Activated naive CD4-positive, alpha-beta T cell treated with anti-CD3 and anti-CD28 coated beads, Interleukin-2, amount 50 U/mL, for 24 hours (primary cell): ENCODE data around the gene SBDS.

Experiments used
- H3K27ac Mint-ChIP-seq: one replicate; pipeline ENCODE4 v1.8.0; 2021; ENCODE audit warnings: mild to moderate bottlenecking, mixed read lengths
- H3K27me3 Mint-ChIP-seq: one replicate; pipeline ENCODE4 v1.8.0; 2021; ENCODE audit warnings: mixed read lengths
- H3K36me3 Mint-ChIP-seq: one replicate; pipeline ENCODE4 v1.8.0; 2021; ENCODE audit warnings: mixed read lengths
- H3K4me1 Mint-ChIP-seq: one replicate; pipeline ENCODE4 v1.8.0; 2021; ENCODE audit warnings: mixed read lengths
- H3K4me3 Mint-ChIP-seq: one replicate; pipeline ENCODE4 v1.8.0; 2021; ENCODE audit warnings: mild to moderate bottlenecking, mixed read lengths
- H3K9me3 Mint-ChIP-seq: one replicate; pipeline ENCODE4 v1.8.0; 2021; ENCODE audit warnings: mixed read lengths

The SBDS gene

DNA sequence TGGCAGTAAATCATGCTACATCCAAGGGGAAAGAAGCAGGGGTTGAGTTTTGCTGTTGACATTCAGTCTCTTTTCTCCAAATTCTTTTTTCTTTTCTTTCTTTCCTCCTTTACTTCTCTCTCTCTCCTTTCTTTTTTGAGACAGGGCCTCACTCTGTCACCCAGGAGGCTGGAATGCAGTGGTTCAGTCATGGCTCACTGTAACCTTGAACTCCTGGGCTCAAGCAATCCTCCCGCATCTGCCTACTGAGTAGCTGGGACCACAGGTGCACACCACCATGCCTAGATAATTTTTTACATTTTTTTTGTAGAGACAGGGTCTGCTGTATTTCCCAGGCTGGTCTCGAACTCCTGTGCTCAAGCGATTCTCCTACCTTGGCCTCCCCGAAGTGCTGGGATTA, 35.2 kb downstream of the SBDS start:
- H3K36me3 Mint-ChIP-seq = no peaks in the 10 kb centered on the region
- H3K27me3 Mint-ChIP-seq = no peaks in the 10 kb centered on the region
- H3K27ac Mint-ChIP-seq = no peak overlapping the region
- H3K4me3 Mint-ChIP-seq = no peak overlapping the region
- H3K9me3 Mint-ChIP-seq = no peaks in the 10 kb centered on the region
- peaks cover 4% of the 10 kb centered on the region for H3K4me1 Mint-ChIP-seq

DNA sequence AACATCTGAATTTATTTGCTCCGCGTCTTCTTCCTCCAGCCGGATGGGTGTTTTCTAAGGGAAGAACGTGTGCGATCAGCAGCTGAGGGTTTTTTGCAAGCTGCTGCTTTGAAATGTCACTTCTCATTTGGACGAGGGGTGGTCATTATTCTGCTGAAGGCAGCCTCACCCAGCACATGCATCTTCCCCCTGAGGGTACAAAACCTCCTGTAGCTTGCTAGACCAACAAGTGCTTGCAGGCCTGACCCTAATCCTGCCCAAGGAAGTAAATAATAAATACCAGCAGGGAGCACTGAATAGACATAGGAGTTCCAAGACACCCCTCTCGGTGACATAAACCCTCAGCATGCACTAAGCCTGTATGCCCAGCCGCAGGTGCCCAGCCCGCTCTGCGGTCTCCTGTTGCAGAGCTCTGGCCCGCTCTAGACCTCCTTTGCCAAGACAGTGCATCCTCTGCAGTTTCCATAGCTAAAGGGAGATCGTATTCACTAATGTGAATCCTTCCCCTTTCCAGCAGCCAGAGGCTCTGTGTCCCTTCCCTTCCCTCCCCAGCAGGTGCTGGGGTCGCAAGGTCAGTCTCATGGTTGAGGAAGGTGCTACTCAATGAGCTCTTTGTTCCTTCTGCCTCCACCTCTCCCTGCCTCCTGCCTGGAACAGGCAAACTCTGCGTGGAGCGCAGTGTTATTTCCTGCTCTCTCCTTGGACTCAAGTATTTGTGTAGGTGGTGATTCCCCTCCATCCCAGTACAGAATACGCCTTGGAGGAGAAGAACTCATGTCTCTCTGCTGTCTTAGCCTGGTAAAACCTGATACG, 36.6 kb downstream of the SBDS start:
- H3K36me3 Mint-ChIP-seq = peaks cover 2% of the 10 kb centered on the region
- H3K9me3 Mint-ChIP-seq = no peaks in the 10 kb centered on the region
- H3K27ac Mint-ChIP-seq = no peak overlapping the region
- H3K4me1 Mint-ChIP-seq = peaks cover 4% of the 10 kb centered on the region
- no peak overlapping the region for H3K4me3 Mint-ChIP-seq
- no peaks in the 10 kb centered on the region for H3K27me3 Mint-ChIP-seq

DNA sequence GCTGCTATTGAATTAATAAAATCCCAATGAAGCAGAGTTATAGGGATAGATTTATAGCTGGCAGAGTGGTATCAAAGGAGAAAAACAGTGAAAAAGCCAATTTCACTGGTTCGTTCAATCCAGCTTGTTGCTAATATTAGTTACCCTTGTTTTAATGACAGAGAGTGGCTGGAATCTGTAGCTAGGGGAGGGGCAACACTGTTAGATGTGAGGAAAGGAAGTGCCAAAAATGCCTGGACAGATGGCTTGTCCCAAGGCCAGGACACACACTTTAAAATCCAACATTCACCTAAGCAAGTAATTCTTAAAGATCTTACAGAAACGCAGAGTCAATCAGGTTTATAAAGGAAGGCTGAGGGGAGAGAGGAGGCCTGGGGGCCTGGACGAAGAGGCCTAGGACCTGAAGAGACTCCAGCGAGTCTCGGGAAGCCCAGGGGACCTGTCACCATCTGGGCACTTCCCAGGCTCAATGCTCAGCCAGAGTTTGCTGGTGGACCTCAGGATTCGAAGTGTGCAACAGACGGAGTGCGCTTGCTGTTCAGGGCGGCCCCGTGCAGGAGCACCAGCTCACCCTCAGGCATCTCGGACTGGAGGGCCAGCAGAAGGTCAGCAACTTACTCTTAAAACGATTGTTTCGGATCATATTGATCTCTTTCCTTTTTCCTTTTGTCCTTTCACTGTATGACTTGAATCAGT, 37.6 kb downstream of the SBDS start:
- H3K27me3 Mint-ChIP-seq = no peaks in the 10 kb centered on the region
- H3K4me3 Mint-ChIP-seq = no peak overlapping the region
- H3K9me3 Mint-ChIP-seq = no peaks in the 10 kb centered on the region
- H3K27ac Mint-ChIP-seq = peak overlapping the region; percentile 52
- peaks cover 4% of the 10 kb centered on the region for H3K4me1 Mint-ChIP-seq
- H3K36me3 Mint-ChIP-seq = peaks cover 2% of the 10 kb centered on the region

DNA sequence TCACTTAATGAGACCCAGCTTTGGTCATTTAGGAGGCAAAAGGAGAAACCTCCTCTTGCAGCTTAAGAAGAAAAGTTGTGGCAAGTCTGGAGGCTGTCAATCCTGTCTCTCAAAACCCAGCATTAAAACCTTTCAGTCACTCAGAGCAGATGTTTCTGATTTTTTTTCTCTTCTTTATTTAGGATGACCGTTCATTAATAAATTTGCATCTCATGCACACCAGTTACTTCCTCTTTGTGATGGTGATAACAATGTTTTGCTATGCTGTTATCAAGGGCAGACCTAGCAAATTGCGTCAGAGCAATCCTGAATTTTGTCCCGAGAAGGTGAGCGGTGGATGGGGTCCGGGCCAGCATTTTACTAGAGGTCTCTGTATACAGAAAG, 42.4 kb downstream of the SBDS start:
- Mint-ChIP-seq H3K4me3 (no peak overlapping the region), H3K36me3 (peaks cover 13% of the 10 kb centered on the region), H3K27me3 (no peaks in the 10 kb centered on the region), H3K27ac (no peak overlapping the region), H3K9me3 (no peaks in the 10 kb centered on the region), H3K4me1 (peaks cover 4% of the 10 kb centered on the region)

DNA sequence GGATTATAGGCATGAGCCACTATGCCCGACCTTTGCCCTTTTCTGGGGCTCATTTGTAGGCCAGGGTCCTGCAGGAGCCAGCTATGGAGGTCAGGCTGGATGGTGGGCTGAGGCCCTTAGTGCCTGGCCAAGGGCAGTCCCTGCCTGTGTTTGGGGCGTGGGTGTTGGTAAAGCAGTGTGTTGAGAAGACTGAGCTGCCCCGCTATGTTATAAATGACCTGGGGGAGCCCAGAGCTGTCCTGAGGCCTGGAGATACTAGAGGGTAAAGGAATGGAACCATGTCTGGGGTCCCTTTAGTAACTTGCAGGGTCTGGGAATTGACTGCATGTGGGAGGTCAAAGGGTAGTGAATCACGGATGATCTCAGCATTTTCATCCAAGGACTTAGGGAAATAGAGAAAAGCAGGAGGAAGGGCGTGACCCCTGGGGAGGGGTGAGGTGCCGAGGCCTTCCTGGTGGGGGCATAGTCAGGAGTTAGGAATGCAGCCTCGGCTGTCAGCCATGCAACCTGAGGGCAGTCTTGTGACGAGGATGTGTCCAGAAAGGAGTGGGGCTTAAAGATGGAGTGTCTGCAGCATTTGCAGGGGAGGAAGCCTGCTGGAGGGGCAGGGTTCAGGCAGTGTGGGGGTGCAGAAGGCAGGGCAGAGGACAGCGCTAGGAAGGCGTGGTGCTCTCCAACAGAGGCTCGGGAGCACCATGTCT, 42.9 kb downstream of the SBDS start:
- Mint-ChIP-seq H3K27ac (no peak overlapping the region), H3K4me1 (peaks cover 4% of the 10 kb centered on the region), H3K9me3 (no peaks in the 10 kb centered on the region), H3K4me3 (no peak overlapping the region), H3K27me3 (no peaks in the 10 kb centered on the region), H3K36me3 (peaks cover 13% of the 10 kb centered on the region)

DNA sequence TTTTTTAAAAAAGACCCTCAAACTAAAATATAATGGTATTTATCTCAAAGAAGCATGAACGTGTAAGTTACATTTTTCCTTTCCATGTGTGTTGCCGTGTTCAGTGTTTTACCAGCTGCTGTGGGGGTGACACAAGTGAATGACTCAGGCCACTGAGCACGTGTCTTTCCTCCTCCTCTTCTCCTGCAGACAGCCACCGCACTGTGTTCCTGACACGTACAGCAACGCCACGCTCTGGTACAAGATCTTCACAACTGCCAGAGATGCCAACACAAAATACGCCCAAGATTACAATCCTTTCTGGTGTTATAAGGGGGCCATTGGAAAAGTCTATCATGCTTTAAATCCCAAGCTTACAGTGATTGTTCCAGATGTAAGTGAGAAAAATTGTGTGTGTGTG, 44.6 kb downstream of the SBDS start:
- peaks cover 13% of the 10 kb centered on the region for H3K36me3 Mint-ChIP-seq
- H3K9me3 Mint-ChIP-seq = no peaks in the 10 kb centered on the region
- H3K27ac Mint-ChIP-seq = no peak overlapping the region
- no peaks in the 10 kb centered on the region for H3K27me3 Mint-ChIP-seq
- H3K4me3 Mint-ChIP-seq = no peak overlapping the region
- H3K4me1 Mint-ChIP-seq = no peaks in the 10 kb centered on the region

DNA sequence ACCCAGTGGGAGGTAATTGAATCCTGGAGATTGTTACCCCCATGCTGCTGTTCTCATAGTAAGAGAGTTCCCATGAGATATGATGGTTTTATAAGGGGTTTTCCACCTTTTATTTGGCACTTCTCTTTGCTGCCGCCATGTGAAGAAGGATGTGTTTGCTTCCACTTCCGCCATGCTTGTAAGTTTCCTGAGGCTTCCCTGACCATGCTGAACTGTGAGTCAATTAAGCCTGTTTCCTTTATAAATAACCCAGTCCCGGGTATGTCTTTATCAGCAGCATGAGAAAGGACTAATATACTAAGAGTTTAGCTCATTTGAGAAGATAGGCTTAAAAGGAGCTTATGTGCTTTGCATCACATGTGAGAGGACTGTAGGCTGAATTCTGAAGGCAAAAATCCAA, 45.1 kb downstream of the SBDS start:
- Mint-ChIP-seq H3K9me3 (no peaks in the 10 kb centered on the region), H3K4me3 (no peak overlapping the region), H3K4me1 (no peaks in the 10 kb centered on the region), H3K36me3 (peaks cover 13% of the 10 kb centered on the region), H3K27ac (no peak overlapping the region), H3K27me3 (no peaks in the 10 kb centered on the region)

DNA sequence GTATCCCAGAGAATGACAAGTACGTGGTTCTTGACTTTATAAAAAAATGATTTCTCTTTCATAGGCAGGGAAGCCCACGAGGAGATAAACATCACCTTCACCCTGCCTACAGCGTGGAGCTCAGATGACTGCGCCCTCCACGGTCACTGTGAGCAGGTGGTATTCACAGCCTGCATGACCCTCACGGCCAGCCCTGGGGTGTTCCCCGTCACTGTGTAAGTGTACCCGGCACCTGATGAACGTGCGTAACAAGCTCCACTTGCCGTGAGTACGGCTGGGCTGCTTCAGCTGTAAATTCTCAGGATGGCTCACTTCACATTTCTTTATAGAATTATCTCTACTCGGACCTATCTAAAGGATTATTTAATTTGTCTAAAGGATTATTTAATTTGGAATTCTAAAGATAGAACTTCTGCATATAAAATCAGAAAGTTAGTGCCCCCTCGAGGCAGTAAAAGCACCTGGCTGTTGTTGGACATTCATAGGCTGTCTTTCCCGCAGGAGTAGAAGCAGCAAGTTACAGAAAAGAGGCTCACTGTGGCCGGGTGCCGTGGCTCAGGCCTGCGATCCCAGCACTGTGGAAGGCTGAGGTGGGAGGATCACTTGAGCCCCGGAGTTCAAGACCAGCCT, 46.8 kb downstream of the SBDS start:
- no peaks in the 10 kb centered on the region for H3K9me3 Mint-ChIP-seq
- peaks cover 15% of the 10 kb centered on the region for H3K36me3 Mint-ChIP-seq
- no peaks in the 10 kb centered on the region for H3K4me1 Mint-ChIP-seq
- no peak overlapping the region for H3K27ac Mint-ChIP-seq
- H3K4me3 Mint-ChIP-seq = no peak overlapping the region
- H3K27me3 Mint-ChIP-seq = no peaks in the 10 kb centered on the region

DNA sequence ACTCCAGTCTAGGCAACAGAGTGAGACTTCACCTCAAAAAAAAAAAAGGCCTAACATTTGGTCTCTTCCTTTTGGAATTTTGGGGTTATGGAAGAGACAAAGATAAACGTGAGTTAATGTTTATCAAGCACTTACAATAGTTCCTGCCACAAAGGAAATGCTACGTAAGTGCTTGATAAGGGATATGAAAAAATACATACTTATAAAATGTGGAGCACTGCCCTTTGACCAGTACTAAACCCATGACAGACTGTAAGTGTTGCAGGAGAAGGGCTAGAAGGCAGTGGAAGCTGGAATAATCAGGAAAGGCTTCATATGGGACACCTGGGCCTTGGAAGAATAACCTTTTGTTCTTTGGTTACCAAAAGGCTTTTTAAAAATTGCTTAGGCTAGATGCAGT, 48.8 kb downstream of the SBDS start:
- no peak overlapping the region for H3K27ac Mint-ChIP-seq
- H3K4me3 Mint-ChIP-seq = no peak overlapping the region
- H3K36me3 Mint-ChIP-seq = peaks cover 15% of the 10 kb centered on the region
- H3K9me3 Mint-ChIP-seq = no peaks in the 10 kb centered on the region
- H3K4me1 Mint-ChIP-seq = no peaks in the 10 kb centered on the region
- no peaks in the 10 kb centered on the region for H3K27me3 Mint-ChIP-seq

DNA sequence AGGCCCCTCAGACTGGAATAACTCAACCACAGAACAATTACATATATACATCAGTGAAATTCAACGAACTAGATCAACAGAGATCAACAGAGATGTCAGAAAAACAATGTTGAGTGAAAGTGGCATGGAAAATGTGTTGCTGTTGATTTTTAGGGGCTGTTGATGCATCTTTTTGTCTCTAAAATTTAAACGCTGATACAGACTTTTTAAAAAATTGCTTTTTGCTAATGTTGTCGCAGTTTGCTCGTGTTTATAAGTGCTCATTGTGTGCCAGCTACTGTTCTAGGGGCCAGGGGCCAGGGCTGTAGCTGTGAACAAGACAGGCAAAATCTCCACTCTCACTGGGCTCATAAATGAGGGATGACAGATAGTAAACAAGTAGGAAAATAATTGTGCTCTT, 56.1 kb downstream of the SBDS start:
- peaks cover 17% of the 10 kb centered on the region for H3K36me3 Mint-ChIP-seq
- H3K27ac Mint-ChIP-seq = no peak overlapping the region
- H3K9me3 Mint-ChIP-seq = no peaks in the 10 kb centered on the region
- no peaks in the 10 kb centered on the region for H3K27me3 Mint-ChIP-seq
- no peak overlapping the region for H3K4me3 Mint-ChIP-seq
- H3K4me1 Mint-ChIP-seq = peaks cover 36% of the 10 kb centered on the region

DNA sequence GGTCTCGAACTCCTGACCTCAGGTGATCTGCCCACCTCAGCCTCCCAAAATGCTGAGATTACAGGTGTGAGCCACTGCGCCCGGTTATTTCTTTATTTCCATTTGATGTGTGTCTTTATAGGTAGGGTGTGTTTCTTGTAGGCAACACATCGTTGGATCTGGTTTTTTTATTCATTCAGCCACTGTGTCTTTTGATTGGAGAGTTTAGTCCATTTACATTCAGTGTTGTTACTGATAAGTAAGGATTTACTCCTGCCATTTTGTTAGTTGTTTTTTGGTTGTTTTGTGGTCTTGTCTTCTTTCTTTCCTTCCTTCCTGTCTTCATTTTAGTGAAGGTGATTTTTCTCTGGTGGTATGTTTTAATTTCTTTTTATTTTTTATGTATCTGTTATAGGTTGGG, 57.4 kb downstream of the SBDS start:
- H3K27ac Mint-ChIP-seq = peak overlapping the region; percentile 68
- peak overlapping the region; percentile 47 for H3K4me3 Mint-ChIP-seq
- H3K4me1 Mint-ChIP-seq = peaks cover 46% of the 10 kb centered on the region

More for the DNA sequence above, 57.4 kb downstream of the SBDS start:
- Mint-ChIP-seq H3K27me3 (no peaks in the 10 kb centered on the region), H3K9me3 (no peaks in the 10 kb centered on the region), H3K36me3 (peaks cover 20% of the 10 kb centered on the region)
